Stimulated activated CD8-positive, alpha-beta memory T cell treated with anti-CD3 and anti-CD28 coated beads, Interleukin-7, amount 100 ng/mL, for 48 hours (primary cell): ENCODE data around the gene MICU2.

Experiments
- DNase-seq, 2 donors: peaks; one replicate each; pipeline ENCODE4 v3.0.0-alpha.2; 2020; ENCODE audit warnings: low read depth in 1 of 2; ENCODE audit errors: extremely low read depth in 1 of 2

MICU2 gene

GRCh38 chr13:21501686-21502085 lies 102.3 kb downstream of the MICU2 start:
- DNase-seq: no peak

GRCh38 chr13:21486322-21486721 lies 117.6 kb downstream of the MICU2 start:
- no peak for DNase-seq

GRCh38 chr13:21483748-21484147 lies 120.2 kb downstream of the MICU2 start:
- no peak for DNase-seq

- DNase-seq: no peak
Measured at GRCh38 chr13:21481359-21481758, 122.6 kb downstream of the MICU2 start.

- no peak for DNase-seq
Measured at GRCh38 chr13:21478881-21479808, 124.8 kb downstream of the MICU2 start.

- DNase-seq: peak; percentile 65 to 72
Measured at GRCh38 chr13:21476893-21477472, 127.0 kb downstream of the MICU2 start.

- DNase-seq: no peak
Measured at GRCh38 chr13:21475115-21475514, 128.9 kb downstream of the MICU2 start.

- DNase-seq: no peak
Measured at GRCh38 chr13:21470785-21471184, 133.2 kb downstream of the MICU2 start.

- DNase-seq: no peak
Measured at GRCh38 chr13:21466527-21466926, 137.4 kb downstream of the MICU2 start.

GRCh38 chr13:21465710-21466160 lies 138.2 kb downstream of the MICU2 start:
- no peak for DNase-seq

GRCh38 chr13:21463424-21463823 lies 140.5 kb downstream of the MICU2 start:
- DNase-seq: no peak

- no peak for DNase-seq
Measured at GRCh38 chr13:21461131-21461530, 142.8 kb downstream of the MICU2 start.

GRCh38 chr13:21458813-21459701 lies 144.9 kb downstream of the MICU2 start, which contains the start of gene ZDHHC20:
TSS of gene ZDHHC20 (minus strand) at chr13:21459303. CDS start at chr13:21459171, 132 bp downstream.
- peak; percentile 72 to 82 for DNase-seq

- peak in 1 of 2 donors; percentile 56 for DNase-seq
Measured at GRCh38 chr13:21458451-21458812, 145.5 kb downstream of the MICU2 start.

GRCh38 chr13:21453387-21454081 lies 150.4 kb downstream of the MICU2 start:
- DNase-seq: no peak

GRCh38 chr13:21450936-21451335 lies 153.0 kb downstream of the MICU2 start:
- DNase-seq: no peak

GRCh38 chr13:21446656-21447055 lies 157.3 kb downstream of the MICU2 start:
- no peak for DNase-seq

GRCh38 chr13:21445759-21446158 lies 158.2 kb downstream of the MICU2 start:
- DNase-seq: no peak

- DNase-seq: no peak
Measured at GRCh38 chr13:21443171-21443570, 160.8 kb downstream of the MICU2 start.
